CD4-positive, alpha-beta T cell treated with Interleukin-2 at 100 ng/mL for 4 hours (primary cell): ENCODE results near the gene ATRAID.

Experiments used
- DNase-seq: peaks from one replicate; pipeline ENCODE4 v3.0.0-alpha.2; 2020; ENCODE audit warnings: low spot score

The ATRAID gene

GRCh38 chr2:27220091-27220490 lies 8.2 kb downstream of the ATRAID start:
- no peak for DNase-seq

GRCh38 chr2:27221166-27221565 lies 9.3 kb downstream of the ATRAID start:
- no peak for DNase-seq

DNA sequence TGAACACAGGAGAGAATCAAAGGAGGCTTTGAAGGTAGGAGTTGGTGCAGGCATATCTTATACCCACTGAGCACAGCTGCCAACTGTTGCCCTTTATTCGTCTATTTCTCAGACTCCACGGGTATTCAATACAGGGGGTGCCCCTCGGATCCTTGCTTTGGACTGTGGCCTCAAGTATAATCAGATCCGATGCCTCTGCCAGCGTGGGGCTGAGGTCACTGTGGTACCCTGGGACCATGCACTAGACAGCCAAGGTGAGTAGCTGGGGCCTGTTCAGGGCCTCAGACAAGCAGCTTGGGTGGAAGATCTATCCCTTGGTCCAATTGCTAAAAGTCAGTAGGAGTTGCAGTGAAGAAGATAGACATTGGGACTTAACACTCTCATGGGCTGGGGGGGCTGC lies 10.6 kb downstream of the ATRAID start:
- no peak for DNase-seq

GRCh38 chr2:27223416-27223815 lies 11.6 kb downstream of the ATRAID start:
- no peak for DNase-seq

DNA sequence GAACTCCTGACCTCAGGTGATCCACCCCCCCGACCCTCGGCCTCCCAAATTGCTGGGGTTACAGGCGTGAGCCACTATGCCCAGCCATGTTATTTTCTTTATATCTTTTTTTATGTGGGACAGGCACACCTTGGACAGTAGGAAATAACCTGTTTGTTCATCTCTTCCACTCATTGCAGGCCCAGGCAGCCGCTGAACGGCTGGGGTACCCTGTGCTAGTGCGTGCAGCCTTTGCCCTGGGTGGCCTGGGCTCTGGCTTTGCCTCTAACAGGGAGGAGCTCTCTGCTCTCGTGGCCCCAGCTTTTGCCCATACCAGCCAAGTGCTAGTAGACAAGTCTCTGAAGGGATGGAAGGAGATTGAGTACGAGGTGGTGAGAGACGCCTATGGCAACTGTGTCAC lies 13.7 kb downstream of the ATRAID start:
- no peak for DNase-seq

- no peak for DNase-seq
Observed at GRCh38 chr2:27227501-27227900, 15.7 kb downstream of the ATRAID start.

GRCh38 chr2:27231921-27232320 lies 20.1 kb downstream of the ATRAID start:
- DNase-seq, result no peak

- no peak for DNase-seq
Observed at GRCh38 chr2:27233341-27233740, 21.5 kb downstream of the ATRAID start.

DNA sequence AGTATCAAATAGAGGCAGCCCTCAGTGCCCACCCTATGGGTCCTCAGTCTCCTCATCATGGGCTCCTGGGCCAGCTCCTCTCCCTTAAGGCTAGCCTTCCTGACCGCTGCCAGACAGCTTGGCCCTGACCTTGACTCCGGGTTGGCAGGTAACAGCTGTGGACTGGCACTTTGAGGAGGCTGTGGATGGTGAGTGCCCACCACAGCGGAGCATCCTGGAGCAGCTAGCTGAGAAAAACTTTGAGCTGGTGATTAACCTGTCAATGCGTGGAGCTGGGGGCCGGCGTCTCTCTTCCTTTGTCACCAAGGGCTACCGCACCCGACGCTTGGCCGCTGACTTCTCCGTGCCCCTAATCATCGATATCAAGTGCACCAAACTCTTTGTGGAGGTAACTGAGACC lies 24.3 kb downstream of the ATRAID start:
- no peak for DNase-seq

GRCh38 chr2:27236626-27237025 lies 24.8 kb downstream of the ATRAID start:
- DNase-seq, result no peak

DNA sequence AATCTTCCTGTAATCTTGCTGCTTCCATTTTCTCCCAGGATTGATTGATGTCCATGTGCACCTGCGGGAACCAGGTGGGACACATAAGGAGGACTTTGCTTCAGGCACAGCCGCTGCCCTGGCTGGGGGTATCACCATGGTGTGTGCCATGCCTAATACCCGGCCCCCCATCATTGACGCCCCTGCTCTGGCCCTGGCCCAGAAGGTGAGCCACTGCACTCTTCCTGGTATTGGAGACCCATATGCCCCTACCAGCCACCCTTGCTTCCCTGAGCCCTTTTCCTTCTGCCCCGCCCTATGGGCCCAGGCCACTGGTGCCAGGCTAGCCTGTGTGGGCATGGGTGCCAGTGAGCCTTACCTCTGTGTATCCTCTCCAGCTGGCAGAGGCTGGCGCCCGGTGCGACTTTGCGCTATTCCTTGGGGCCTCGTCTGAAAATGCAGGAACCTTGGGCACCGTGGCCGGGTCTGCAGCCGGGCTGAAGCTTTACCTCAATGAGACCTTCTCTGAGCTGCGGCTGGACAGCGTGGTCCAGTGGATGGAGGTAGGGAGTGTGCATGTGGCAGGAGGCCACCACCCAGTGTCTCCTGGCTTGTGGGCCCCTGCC lies 25.6 kb downstream of the ATRAID start:
- no peak for DNase-seq

DNA sequence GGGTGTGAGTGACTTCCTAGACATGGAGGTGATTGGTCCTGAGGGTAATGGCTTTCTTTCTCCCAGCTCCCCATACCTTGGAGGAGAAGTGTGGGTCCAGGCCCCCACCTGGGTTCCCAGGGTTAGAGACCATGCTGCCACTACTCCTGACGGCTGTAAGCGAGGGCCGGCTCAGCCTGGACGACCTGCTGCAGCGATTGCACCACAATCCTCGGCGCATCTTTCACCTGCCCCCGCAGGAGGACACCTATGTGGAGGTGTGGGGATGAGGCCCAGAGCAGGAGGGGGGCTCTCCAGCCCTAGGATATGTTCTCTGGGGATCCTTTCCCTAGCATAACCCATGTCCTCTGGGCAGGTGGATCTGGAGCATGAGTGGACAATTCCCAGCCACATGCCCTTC lies 27.1 kb downstream of the ATRAID start:
- DNase-seq, result no peak

GRCh38 chr2:27240406-27240805 lies 28.6 kb downstream of the ATRAID start:
- DNase-seq, result no peak

DNA sequence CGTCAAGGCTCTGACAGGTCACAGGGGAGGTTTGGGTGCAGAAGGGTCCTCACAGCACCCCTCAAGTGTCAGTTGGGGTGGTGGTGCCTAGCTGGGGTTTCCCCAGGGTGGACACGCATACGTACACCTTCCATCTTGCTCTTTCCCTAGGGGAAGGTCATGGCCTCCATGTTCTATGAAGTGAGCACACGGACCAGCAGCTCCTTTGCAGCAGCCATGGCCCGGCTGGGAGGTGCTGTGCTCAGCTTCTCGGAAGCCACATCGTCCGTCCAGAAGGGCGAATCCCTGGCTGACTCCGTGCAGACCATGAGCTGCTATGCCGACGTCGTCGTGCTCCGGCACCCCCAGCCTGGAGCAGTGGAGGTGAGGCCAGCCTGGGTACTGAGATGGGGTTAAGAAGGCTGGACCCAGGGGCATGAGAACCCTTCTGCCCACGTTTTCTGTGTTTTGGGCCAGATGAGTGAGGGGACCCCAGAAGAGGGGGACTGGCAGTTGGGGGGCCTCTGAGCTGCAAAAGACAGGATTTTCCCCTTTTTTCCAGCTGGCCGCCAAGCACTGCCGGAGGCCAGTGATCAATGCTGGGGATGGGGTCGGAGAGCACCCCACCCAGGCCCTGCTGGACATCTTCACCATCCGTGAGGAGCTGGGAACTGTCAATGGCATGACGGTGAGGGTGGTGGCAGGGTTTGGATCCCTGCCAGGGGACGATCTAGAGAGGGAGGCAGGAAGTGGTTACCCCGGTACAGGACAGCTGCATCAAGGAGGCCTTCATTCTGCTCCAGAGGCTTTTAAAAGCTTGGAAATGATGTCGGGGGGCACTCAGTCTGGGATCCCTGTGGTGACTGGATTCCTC lies 30.1 kb downstream of the ATRAID start:
- DNase-seq, result no peak

- no peak for DNase-seq
Observed at GRCh38 chr2:27242614-27242951, 30.7 kb downstream of the ATRAID start.

DNA sequence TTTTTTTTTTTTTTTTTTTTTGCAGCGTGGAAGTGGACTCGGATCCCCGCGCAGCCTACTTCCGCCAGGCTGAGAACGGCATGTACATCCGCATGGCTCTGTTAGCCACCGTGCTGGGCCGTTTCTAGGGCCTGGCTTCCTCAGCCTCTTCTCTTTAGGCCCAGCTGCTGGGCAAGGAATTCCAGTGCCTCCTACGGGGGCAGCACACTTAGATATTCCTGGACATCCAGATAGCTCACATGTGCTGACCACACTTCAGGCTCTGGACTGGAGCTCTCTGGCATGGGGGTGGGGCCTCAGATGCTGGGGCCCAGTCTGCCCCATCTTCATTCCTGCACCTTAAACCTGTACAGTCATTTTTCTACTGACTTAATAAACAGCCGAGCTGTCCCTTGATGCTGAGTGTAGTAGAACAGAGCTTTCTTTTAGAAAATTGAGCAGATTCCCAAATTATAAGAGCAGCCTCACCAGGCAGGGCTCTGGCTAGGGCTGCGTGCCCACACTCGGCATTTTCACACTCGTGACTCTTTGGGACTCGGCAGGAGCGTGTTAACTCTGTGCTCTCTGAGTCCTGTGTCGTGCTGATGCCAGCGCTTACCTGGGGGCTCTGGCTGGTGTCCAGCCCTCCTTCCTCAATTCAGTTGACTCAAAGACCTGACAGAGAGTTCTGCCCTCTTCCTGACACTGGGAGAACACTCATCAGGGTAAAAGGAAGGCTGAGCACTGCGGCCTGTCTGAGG lies 31.7 kb downstream of the ATRAID start:
- no peak for DNase-seq

- no peak for DNase-seq
Observed at GRCh38 chr2:27245116-27245515, 33.3 kb downstream of the ATRAID start.

- no peak for DNase-seq
Observed at GRCh38 chr2:27245626-27246025, 33.8 kb downstream of the ATRAID start.

GRCh38 chr2:27247893-27248292 lies 36.1 kb downstream of the ATRAID start:
- no peak for DNase-seq

GRCh38 chr2:27249159-27249890 lies 37.5 kb downstream of the ATRAID start:
- no peak for DNase-seq

GRCh38 chr2:27249891-27250651 lies 38.2 kb downstream of the ATRAID start:
- DNase-seq, result peak; percentile 27
